ENCODE results near the gene NCKAP1.
"Not testable (repeated sequence)": the region's sequence is repeated elsewhere in the genome, so short reads cannot be mapped to it uniquely, and the experiment has no call there.

Gene NCKAP1

DNA sequence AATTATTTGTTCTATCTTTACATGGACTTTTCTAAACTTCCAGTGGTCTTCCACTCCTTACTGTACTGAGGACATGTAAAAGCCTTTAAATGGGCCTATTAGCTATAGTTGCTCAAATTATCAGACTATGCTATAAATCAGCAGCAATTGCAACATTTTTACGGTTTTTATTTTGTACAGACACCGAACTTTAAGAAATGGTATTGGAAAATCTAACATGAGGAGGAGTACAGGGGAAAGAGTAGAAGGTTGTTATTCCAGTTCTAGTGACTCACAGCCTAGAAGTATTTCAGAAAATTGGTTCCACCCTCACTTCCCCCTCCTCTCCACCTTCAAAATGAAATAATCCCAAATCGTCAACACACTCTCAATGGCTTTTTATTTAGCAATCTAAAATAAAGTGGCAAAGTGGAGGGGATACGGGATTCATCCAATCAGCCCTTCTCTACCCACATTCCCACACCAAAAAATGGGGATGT lies 1.1 kb downstream of the NCKAP1 start:
- no peak for DNase-seq

DNA sequence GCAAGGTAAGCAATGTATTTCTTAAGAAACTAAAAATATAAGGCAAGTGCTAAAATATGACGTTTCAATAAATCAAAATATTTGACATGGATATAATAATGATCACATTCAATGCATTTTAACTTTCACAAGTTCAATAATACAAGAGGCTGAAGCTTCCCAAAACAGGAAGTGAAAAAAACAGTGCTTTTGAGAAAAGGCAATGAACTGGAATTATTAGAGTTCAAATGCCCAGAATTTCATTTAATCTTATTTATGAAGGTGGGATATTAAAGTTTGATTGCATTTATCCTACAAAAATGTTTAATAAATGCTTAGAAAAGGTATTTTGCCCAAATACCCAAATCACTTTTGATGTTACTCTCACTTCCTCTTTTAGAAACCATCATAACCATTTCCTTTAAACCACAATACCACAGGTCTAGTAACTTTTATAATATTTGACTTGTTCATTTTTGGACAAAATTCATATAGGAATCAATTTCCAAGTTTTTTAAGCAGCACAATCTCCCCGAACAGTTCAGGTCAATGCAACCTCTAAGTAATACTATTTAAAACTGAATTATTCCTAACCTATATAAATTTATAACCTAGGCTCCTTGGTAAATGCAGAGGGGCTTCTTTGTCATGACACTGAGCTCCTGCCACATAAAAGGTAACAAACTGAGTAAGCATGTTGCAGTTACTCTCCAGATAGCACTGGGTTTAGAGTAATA lies 2.1 kb downstream of the NCKAP1 start:
- no peak for DNase-seq

DNA sequence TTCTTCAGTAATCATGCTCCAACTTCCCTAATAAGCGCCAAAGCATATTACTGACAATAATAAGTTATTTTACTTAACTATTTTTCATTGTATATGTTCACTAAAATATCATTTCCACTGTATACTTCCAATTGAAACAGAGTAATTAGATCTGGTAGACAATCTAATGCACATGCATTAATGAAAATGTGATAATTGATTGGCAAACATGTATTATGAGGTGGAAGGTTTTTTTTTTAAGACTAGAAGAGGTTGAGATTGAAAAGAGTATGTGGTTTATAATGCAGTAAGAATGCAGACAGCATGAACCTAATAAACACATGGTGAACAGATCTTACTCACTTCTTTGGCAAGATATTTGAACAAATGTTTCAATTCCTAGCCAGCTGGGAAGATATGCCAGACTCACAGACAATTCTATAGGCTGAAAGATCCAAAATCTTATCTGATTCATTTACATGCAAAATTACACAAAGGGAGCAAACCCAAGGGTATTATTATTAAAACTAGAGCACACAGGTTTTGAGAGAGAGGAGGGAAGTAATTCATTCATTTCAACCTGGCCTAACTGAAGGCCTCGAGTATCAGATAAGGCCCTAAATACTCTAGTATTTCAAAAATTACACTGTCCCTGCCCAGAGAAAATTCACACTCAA lies 2.8 kb downstream of the NCKAP1 start:
- no peak for DNase-seq

DNA sequence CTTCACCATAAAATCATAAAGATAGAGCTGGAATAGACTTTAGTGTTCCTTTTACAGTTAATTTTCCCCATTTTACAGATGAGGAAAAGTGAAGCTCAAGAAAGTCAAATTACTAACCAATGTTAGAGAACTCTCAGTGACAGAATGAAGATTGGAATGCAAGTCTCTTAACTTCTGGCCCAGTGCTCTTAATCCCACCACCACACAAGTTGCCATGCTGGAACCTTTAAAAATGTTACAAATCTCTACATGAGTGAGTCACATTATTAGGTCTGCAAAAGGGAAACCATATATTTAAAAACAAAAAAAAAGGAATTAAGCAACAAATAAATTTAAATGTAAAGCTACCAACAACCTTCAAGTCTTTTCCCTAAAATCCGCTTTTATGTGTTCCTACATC lies 3.5 kb downstream of the NCKAP1 start:
- no peak for DNase-seq

DNA sequence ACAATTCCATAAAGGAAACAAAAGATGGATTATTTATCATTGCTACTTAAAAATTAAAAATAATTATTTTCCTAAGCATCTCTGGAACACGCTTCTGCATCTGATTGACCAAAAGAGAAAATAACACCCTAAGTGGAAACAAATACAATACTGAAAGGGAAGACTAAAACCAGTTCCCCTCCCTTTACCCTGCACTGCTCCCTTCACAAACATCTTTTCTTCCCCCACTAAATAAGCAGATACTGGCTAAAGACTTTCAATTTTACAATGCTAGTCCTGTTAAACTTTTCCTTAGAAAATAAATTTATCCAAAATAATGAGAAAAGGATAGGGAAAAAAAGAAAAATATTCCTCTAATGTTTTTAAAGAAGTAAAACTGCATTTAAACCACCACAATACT lies 4.3 kb downstream of the NCKAP1 start:
- no peak for DNase-seq

DNA sequence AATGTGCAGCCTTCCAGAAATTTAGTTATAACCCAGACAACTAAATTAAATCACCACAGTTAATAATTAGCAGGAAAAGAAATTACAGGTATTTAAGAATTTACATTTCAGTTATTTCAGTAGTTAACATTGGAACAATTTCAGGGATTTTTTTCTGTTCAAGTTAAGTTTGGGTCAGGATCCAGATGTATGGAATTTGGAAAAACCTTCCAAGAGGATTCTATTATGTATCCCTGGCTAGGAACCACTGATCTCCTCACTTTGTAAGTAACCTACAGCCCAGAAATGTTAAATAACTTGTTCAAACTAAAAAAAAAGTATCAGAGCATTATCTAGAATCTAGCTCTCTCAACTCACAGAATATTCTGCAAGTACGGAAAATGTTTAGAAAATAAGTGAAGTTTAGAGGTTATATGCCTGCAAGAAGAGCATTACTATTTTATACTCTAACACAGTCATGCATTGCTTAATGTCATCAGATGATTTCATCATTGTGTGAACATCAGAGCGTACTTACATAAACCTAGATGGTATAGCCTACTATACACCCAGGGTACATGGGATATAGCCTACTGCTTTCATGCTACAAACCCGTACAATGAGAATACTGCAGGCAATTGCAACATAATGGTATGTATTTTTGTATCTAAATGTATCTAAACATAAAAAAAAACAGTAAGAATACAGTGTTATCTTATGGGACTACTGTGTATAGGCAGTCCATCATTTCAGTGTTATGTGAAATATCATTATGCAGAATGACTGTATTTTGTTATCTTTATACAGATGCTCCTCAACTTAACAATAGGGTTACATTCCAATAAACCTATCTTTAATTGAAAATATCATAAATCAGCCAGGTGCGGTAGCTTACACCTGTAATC lies 6.1 kb downstream of the NCKAP1 start:
- no peak for DNase-seq

DNA sequence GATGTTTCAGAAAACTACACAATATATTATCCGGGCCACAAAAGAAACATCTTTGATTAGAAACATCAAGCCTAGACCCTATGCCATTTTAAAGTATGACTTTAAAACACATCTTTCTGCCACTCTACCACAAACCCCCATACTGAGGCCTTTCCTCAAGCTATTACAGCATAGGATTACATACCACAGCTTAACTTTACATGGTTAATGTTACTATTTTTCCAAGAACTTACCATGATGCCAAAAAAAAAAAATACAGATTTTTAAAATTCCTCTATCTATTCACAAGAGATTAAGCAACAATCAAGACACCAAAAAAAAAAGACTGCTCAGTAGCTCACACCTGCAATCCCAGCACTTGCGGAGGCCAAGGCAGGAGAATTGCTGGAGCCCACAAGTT lies 9.0 kb downstream of the NCKAP1 start:
- no peak for DNase-seq

DNA sequence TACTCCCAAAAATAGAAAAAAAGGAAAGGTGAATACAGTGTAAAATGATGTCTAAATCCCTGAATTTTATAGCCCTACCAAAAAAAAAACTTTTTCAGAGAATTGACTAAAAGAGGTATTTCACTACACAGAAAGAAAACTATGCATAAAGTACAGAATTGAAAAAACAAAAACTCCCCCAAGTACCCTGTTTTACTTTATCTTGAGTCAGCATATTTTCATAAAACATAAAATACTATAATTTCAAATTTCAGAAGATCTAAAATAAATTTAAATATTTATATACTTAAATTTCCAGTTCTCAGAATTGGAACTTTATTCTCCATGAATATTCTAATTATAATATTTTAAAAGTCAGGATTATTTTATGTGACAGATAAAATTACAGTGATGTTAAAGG lies 10.1 kb downstream of the NCKAP1 start:
- no peak for DNase-seq

DNA sequence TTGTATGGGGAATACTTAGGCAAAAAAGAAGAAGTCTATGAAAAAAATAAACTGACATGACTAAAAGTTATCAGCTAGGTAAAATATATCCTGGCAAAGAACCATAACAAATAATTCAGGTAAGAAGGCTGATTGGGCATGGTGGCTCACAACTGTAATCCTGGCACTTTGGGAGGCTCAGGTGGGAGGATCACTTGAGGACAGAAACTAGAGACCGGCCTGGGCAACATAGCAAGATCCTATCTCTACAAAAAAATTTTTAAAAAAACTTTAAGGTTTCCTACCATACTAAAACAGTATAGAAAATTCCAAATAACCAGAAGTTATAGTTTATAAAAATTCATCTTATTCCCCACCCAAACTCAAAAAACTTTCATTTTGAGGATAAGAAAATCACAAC lies 10.8 kb downstream of the NCKAP1 start:
- no peak for DNase-seq

DNA sequence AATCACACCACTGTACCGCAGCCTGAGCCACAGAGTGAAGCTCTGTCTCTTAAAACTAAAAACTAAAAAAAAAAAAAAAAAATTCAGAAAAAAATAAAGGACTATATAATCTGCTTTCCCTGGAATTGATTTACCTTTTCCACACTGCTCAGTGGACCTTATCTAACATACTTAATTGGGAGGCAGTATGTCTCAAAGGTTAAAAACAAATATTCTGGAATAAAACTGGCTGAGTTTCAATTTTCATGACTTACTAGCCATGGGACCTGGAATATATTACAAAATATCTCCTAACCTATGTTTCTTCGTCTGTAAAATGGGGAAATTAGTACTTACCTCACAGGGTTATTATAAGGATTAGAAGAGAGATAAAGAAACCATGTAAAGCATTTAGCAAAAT lies 11.8 kb downstream of the NCKAP1 start:
- no peak for DNase-seq

DNA sequence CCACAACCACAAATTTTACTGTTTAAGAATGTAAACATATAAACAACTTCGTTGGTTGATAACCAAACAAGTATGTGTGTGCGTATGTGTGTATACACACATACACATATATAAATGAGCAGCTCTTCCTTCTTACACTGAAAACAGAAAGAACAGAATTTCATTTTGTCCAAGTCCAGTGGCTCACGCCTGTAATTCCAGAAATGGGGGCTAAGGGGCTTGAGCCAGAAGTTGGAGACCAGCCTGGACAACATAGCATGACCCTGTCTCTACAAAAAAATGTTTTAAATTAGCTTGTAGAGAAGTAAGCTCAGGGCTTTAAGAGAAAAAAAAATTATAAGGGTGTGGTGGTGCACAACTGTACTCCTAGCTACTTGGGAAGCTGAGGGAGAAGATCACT lies 12.3 kb downstream of the NCKAP1 start:
- DNase-seq: no peak

DNA sequence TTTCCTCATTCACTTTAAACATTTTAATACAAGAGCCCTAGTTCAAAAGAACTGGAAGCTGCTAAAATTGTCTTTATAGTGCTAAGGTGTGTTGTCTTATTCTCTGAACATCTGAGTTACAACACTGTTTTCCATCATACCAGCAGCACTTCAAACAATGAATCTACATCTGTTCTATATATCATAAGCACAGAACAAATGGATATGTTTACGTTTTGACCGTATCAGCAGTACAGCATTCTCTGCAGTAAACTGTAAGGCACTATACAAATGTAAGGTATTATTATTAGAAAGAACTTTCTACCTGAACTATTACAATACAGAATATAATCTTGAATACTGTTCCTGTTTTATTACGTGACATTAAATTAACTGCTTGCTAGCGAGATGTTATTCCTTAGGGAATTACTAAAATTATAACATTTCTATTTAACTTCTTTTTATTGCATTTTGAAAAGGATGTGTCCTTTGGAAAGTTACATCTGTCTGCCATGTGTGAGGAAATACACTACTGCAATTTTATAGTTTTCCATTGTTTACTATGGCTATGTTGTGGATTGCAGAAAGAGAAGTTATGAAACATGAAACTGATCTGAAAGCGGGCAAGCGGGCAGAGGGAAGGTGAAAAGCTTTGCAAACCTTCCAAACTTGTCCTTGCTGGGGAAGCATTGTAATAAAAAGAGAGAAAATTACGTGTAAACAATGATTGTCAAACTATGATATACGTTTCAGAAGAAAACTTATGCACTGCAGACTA lies 13.7 kb downstream of the NCKAP1 start:
- DNase-seq: no peak

DNA sequence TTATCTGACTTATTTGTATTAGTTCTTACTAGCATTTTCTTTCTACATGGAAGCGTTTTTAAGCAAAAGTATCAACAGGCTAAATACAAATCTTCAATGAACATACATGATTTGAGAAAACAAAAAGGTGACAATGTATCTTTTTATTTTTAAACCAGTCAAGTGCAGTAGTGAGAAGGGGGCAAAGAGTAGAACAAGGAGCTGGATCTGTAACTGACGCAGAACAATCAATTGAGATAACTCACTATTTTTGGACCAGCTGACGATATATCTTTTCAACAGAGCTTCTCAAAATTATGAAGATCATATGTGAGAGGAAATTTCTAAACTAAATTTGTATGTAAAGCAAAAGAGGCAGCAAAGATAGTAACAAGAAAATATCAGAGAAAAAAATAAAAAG lies 15.5 kb downstream of the NCKAP1 start:
- DNase-seq: no peak

DNA sequence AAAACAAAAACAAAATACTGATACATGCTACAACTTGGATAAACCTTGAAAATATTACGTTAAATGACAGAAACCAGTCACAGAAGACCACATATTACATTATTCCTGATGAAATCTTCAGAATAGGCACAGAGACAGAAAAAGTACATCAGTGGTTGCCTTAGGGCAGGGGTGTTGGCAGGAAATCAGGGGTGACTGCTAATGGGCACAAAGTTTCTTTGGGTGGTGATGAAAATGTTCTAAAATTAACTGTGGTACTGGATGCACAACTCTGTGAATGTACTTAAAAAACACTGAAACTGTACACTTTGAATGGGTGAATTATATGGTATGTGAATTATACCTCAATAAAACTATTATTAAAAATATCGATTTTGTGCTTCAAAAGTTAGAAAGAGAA lies 16.6 kb downstream of the NCKAP1 start:
- DNase-seq: no peak

DNA sequence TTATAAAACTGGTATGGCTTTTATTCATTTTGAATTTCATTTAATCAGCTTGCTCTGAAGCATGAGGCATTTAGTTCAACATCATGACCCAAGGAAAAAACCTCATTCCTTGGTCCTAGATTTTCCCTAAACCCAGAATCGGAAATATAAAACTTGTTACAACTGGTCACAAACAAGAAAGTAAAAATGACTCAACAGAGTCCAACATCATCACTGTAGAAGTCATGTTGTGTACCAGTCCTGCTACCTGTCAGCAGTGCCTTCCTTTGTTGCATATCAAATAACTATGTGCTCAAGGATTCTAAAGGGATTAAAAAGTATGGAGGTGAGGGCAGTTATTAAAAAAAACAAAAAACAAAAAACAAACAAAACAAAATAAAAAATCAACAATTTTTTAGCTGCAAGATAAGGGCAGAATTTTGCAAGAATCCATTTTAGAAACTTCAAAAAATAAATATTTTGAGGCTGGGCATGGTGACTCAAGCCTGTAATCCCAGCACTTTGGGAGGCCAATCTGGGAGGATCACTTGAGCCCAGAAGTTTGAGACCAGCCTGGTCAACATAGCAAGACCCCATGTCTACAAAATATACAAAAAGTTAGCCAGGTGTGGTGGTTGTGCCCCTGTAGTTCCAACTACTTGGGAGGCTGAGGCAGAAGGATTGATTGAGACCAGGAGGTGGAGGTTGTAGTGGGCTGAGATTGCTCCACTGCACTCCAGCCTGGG lies 18.4 kb downstream of the NCKAP1 start:
- no peak for DNase-seq

DNA sequence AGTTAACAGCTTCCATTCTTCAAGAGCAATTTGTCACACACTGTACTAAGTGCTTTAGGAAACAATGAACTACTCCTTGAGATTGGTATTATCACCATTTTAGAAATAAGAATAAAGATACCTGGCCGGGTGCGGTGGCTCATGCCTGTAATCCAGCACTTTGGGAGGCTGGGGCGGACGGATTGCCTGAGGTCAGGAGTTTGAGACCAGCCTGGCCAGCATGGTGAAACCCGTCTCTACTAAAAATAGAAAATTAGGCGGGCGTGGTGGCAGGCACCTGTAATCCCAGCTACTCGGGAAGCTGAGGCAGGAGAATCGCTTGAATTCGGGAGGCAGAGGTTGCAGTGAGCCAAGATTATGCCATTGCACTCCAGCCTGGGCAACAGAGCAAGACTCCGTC lies 20.4 kb downstream of the NCKAP1 start:
- DNase-seq: not testable (repeated sequence)

DNA sequence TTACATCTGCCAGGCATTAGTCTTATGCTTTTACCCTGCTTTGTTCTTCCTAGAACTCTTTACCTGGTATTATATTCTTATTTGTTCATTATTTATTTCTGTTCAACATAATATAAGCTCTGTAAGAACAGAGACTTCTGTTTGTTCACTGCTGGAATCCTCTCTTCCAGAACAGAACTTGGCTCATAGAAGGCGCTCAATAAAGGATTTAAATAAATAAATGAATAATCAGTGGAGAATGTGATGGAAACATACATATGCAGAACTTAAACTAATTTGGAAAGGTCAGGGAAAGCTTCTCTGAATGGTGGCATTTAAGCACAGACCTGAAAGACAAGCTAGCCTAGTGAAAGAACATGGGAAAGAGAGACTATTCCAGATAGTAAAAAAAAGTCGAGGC lies 24.3 kb downstream of the NCKAP1 start:
- no peak for DNase-seq

DNA sequence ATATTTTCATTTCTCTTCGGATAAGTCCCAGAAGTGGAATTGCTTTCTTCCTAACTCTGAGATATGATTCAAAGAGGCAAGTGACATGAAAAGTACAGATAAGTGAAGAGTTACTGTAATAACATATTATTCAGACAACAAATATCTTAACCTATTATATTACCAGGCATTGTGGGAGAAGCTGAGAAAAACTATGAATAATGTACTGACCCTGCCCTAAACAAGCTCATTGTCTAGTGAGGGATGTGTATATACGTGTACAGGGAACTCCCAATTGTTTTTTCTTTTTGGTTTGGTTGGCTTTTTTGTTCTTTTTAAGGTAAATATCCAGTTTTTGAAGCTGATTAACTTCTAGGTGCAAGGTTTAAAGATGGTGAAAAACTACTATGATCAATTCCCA lies 26.5 kb downstream of the NCKAP1 start:
- DNase-seq: no peak

DNA sequence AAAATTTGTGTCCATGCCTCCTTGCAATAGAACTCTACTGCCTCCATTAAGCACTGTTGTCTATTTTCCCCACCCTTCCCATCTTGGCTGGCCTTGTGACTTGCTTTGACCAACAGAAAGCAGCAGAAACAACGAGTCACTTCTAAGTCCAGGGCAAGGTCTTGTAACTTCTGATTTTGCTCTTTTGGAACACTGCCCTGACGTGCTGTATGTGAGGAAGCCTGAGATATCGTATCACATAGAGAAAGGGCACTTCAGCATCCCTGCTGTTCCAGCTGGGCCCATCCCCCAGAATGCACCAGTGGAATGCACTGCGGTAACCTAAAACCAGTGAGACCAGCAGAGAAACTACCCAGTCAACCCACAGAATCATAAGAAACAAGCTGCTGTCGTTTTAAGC lies 28.1 kb downstream of the NCKAP1 start:
- no peak for DNase-seq

DNA sequence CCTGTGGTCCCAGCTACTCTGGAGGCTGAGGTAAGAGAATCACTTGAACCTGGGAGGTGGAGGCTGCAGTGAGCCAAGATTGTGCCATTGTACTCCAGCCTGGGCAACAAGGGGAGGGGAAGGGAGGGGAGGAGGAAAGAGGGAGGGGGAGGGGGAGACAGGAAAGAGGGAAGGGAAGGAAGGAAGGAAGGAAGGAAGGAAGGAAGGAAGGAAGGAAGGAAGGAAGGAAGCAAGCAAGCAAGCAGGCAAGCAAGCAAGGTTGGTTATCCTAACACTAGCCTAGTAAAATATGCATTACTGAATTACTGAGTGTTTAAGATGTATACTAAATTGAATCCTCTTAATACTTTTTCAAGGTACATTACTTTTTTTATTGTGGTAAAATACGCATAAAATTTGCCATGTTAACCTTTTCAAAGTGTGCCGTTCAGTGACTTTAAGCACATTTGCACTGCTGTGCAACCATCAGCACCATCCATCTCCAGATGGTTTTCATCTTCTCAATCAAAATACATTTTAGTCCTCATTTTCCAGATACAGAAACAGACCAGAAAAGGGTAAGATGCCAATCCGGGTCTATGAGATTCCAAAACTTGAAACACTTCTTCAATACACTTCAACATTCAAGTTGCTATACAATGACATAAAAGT lies 28.9 kb downstream of the NCKAP1 start:
- no peak for DNase-seq

DNA sequence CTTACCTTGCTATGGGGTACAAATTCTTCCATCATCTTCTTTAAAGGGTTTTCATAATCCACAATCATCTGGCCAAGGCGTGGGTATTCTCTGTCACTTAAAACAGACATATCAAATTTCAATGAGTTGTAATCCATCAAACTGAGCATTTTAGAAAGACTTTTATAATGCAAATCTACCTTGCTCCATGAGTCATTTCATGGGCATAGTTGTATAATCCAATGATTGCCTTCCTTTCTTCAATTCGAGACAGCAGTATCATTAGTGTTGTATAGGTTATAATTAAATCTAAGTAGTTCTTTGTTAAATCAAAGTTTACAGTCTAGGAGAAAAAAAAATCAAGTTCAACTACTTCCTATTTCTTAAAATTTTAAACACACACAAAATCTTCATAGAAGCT lies 36.3 kb downstream of the NCKAP1 start:
- no peak for DNase-seq

DNA sequence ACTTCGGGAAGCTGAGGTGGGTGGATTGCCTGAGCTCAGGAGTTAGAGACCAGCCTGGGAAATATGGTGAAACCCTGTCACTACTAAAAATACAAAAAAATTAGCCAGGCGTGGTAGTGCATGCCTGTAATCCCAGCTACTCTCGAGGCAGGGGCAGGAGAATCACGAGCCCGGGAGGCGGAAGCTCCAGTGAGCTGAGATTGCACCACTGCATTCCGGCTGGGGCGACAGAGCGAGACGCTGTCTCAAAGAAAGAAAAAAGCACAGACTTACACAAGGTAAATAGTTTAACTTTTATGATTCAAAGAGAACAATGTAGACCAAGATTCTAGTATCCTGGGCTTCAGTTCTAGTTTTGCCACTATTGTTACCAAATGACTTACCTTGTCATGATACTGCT lies 37.4 kb downstream of the NCKAP1 start:
- no peak for DNase-seq

Data from GOT3 (cell line).